Measurements from ENCODE around the gene PDGFB. TPM values are rescaled to one million over a fixed set of nuclear protein-coding genes. Genes with fewer than 3 reads are reported as not detected.

Gene PDGFB
- total RNA-seq, 4 donors from 2014 or later: 11.6 to 33.1 (median 14.6) TPM

GRCh38 chr22:39231197-39231950, 13.4 kb downstream of the PDGFB start:
- no peak for TF ChIP-seq CTCF (IDR thresholded peaks at IDR 0.05)
- ATAC-seq (ENCODE audit: low FRiP score) (no peak), DNase-seq (ENCODE audit: low spot score) (no peak)

- no peak for TF ChIP-seq CTCF (IDR thresholded peaks at IDR 0.05)
- DNase-seq (ENCODE audit: low spot score) (no peak), ATAC-seq (ENCODE audit: low FRiP score) (no peak)
Measured at GRCh38 chr22:39230261-39231196, 14.3 kb downstream of the PDGFB start.

- DNase-seq (ENCODE audit: low spot score): no peak
- no peak for ATAC-seq (ENCODE audit: low FRiP score)
- TF ChIP-seq CTCF (IDR thresholded peaks at IDR 0.05): no peak
Measured at GRCh38 chr22:39229688-39230260, 15.0 kb downstream of the PDGFB start.

GRCh38 chr22:39229075-39229474, 15.7 kb downstream of the PDGFB start:
- TF ChIP-seq CTCF (IDR thresholded peaks at IDR 0.05): no peak
- ATAC-seq (ENCODE audit: low FRiP score) (no peak), DNase-seq (ENCODE audit: low spot score) (no peak)

- DNase-seq (ENCODE audit: low spot score): no peak
- no peak for TF ChIP-seq CTCF (IDR thresholded peaks at IDR 0.05)
- ATAC-seq (ENCODE audit: low FRiP score): no peak
Measured at GRCh38 chr22:39227542-39228272, 17.1 kb downstream of the PDGFB start.

- ATAC-seq (ENCODE audit: low FRiP score) (no peak), DNase-seq (ENCODE audit: low spot score) (no peak)
- no peak for TF ChIP-seq CTCF (IDR thresholded peaks at IDR 0.05)
Measured at GRCh38 chr22:39226353-39226752, 18.4 kb downstream of the PDGFB start.
